ENCODE data around the gene CACNA1I. TPM values are rescaled to one million over a fixed set of nuclear protein-coding genes. Genes with fewer than 3 reads are reported as not detected.

Gene CACNA1I
- total and polyA plus RNA-seq, 7 donors = under 0.01 to 0.95 (median 0.15) TPM; not detected in 3

DNA sequence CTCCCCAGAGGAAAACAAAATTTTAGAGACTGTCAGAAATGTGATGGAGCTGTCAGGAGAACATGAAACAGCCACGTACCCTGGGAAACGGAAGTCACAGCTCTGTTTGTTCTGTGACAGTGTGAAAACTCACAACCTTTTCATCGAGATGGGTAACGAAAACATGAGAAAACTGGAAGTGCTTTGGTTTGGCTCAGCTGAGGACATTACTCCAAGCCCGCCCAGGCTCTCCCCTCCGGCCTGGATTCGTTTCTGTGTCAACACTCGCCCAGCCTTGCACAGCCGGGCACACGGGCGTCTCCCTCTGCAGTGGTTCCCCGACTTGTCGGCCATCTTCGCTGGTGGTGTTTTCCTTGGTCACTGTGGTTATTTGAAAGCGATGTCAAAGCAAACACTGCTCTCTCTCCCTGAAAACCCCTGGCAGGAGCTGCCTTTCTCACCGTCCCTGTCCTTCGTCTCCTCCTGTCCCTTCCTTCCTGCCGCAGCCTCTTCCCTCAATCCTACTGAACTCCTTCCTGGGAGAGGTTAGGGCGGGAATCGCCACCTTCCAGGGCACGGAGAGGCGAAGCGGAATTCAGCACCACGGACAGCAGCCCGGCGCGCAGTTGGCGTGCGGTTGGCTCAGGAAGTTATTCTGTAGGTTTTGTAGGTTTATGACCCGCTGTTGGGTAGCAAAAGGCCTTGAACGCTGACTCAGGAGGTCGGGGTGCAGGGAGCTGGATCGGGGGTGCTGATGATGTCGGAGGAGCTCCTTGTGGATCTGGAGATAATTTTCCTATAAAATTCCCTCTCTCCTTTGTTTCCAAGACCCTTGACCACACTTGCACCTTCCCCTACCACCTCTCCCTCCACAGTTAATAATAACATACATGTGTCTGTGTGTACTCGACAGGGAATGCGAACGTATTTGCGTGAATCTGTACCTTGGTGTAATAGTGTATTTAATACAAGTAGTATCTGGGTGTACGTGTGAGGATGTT is 24.9 kb upstream of the CACNA1I start:
- Histone ChIP-seq H3K9me3 (no peaks in the 10 kb centered on the region), H3K4me1 (peaks cover 0 to 7% (median 2%) of the 10 kb centered on the region in 4 donors), H3K27me3 (peaks cover 0 to 41% (median 4%) of the 10 kb centered on the region in 3 donors), H3K4me3 (no peak overlapping the region), H3K36me3 (no peaks in the 10 kb centered on the region), H3K27ac (no peak overlapping the region)
- intact Hi-C loops (cut with DNase I) = no loop called here
- 27 to 32% methylated on average over 39 of the region's 39 CpGs for WGBS, 2 donors
- no peak for TF ChIP-seq POLR2A (IDR thresholded peaks at IDR 0.05)
- TF ChIP-seq EP300 (IDR thresholded peaks at IDR 0.05) = no peak
- TF ChIP-seq CTCF (IDR thresholded peaks at IDR 0.05) = no peak
- TF ChIP-seq POLR2AphosphoS5 (IDR thresholded peaks at IDR 0.05) = no peak
- DNase-seq = no peak

DNA sequence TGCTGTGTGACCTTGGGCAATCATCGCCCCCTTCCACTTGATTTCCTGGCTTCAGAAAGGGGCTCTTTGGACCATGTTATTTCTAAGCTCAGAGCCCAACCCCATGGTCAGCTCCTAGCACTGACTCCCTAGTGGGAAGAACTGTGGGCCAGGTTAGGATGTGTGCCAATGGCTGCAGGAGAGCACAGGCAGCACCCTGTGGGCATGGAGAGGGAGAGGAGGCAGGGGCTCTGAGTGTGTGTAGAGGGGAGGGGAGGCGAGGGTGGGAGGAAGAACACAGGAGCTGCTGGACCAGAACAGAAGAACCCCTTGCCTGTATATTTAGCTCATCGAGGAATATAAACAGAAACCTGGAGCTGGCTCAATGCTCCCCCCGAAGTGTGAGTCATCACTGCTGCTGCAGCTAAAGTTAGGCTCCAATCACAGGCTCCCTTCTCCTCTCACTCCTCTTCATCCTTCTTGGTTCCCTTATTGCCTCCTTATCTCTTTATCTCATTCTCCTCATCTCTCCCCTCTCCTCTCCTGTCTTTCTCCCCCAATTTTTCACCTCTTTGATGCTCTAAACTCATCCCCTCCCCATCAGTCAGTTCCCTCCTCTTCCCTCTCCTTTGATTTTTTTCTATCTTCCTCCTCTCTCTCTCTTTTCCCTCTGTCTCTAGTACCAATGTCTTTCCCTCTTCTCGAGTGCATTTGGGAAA is 23.5 kb upstream of the CACNA1I start:
- Histone ChIP-seq H3K36me3 (no peaks in the 10 kb centered on the region), H3K27me3 (peaks cover 0 to 44% (median 4%) of the 10 kb centered on the region in 3 donors), H3K4me1 (peaks cover 0 to 7% (median 2%) of the 10 kb centered on the region in 4 donors), H3K9me3 (no peaks in the 10 kb centered on the region), H3K27ac (no peak overlapping the region), H3K4me3 (no peak overlapping the region)
- TF ChIP-seq CTCF (IDR thresholded peaks at IDR 0.05) (no peak), EP300 (IDR thresholded peaks at IDR 0.05) (no peak), POLR2A (IDR thresholded peaks at IDR 0.05) (no peak), POLR2AphosphoS5 (IDR thresholded peaks at IDR 0.05) (no peak)
- 42 to 62% methylated on average over 5 of the region's 5 CpGs for WGBS, 2 donors
- DNase-seq = no peak
- intact Hi-C loops (cut with DNase I) = no loop called here

DNA sequence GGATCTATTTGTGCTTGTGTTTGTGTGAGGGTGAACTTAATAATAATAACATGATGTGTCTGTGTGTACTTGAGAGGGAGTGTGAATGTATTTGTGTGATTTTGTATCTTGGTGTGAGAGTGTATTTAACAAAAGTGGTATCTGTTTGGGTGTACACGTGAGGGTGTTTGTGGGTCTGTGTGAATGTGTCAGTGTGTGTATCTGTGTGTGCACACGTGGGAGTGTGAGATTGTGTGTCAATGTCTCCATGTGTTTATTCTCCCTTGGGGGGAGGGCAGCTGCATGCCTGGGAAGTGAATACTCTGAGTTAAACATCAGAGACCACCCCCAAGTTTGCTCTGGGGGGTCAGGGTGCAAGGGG is 23.0 kb upstream of the CACNA1I start:
- intact Hi-C loops (cut with DNase I) = no loop called here
- WGBS, 2 donors = 38 to 50% methylated on average over 2 of the region's 2 CpGs
- Histone ChIP-seq H3K4me3 (no peak overlapping the region), H3K27me3 (peaks cover 0 to 48% (median 9%) of the 10 kb centered on the region in 3 donors), H3K36me3 (no peaks in the 10 kb centered on the region), H3K4me1 (peaks cover 0 to 7% (median 2%) of the 10 kb centered on the region in 4 donors), H3K9me3 (no peaks in the 10 kb centered on the region), H3K27ac (no peak overlapping the region)
- TF ChIP-seq POLR2A (IDR thresholded peaks at IDR 0.05) = no peak
- no peak for TF ChIP-seq CTCF (IDR thresholded peaks at IDR 0.05)
- no peak for DNase-seq

- no peak overlapping the region for H3K27ac ChIP-seq
- WGBS, 2 donors = 80 to 96% methylated on average over 3 of the region's 3 CpGs
- peaks cover 16 to 60% (median 27%) of the 10 kb centered on the region in 3 donors for H3K27me3 ChIP-seq
- H3K36me3 ChIP-seq = no peaks in the 10 kb centered on the region
- H3K4me1 ChIP-seq = peaks cover 0 to 13% (median 10%) of the 10 kb centered on the region in 4 donors
- no peak for DNase-seq
- TF ChIP-seq EP300 (IDR thresholded peaks at IDR 0.05) (no peak), CTCF (IDR thresholded peaks at IDR 0.05) (no peak), POLR2AphosphoS5 (IDR thresholded peaks at IDR 0.05) (no peak), POLR2A (IDR thresholded peaks at IDR 0.05) (no peak)
- H3K4me3 ChIP-seq = no peak overlapping the region
- H3K9me3 ChIP-seq = no peaks in the 10 kb centered on the region
- intact Hi-C loops (cut with DNase I) = no loop called here
Measured at GRCh38 chr22:39553429-39553828, 17.1 kb upstream of the CACNA1I start.

Data from sigmoid colon (tissue), 7 donors.